K562 (cell line): ENCODE results near the gene VWA8.

Experiments
- BHLHE40 ChIP-seq: IDR thresholded peaks from 2 replicates; pipeline ENCODE4 v1.6.1; 2011; ENCODE audit warnings: low read length, improper control_type of control experiment
- BRCA1 ChIP-seq, 2 experiments: fragments of 450-650 bp in 1 of 2; sonication (generic) in 1 of 2; formaldehyde crosslinking in 1 of 2; IDR thresholded peaks; 2 replicates each; pipeline versions ENCODE4 v1.5.0 to v1.6.1; 2017 to 2020; ENCODE audit warnings: mild to moderate bottlenecking in 1 of 2, missing genetic modification reagents in 1 of 2
- CREB1 ChIP-seq, 2 experiments: sonication (generic) in 1 of 2; formaldehyde crosslinking in 1 of 2; IDR thresholded peaks; 2 replicates each; pipeline versions ENCODE4 v1.6.1 to v1.8.0; 2012 to 2022; ENCODE audit warnings: inconsistent platforms in 1 of 2, mild to moderate bottlenecking in 1 of 2, missing genetic modification reagents in 1 of 2, moderate library complexity in 1 of 2
- EP400 ChIP-seq: fragments of 450-650 bp; IDR thresholded peaks from 2 replicates; pipeline ENCODE4 v1.6.1; 2017; ENCODE audit warnings: antibody characterized with exemption, mild to moderate bottlenecking, moderate library complexity
- HCFC1 ChIP-seq: IDR thresholded peaks from 2 replicates; pipeline ENCODE4 v1.6.1; 2012; ENCODE audit warnings: low read depth, low read length, improper control_type of control experiment
- MED1 ChIP-seq: sonication (generic); formaldehyde crosslinking; IDR thresholded peaks from 2 replicates; pipeline ENCODE4 v1.8.1; 2023; ENCODE audit warnings: missing genetic modification reagents, borderline replicate concordance
- SMARCA5 ChIP-seq: fragments of 450-650 bp; IDR thresholded peaks from 2 replicates; pipeline ENCODE4 v1.6.1; 2016
- SMARCC2 ChIP-seq: fragments of 450-650 bp; IDR thresholded peaks from 2 replicates; pipeline ENCODE4 v1.6.1; 2017; ENCODE audit warnings: antibody characterized with exemption, moderate library complexity, mild to moderate bottlenecking, low read depth
- SREBF2 ChIP-seq: sonication (generic); formaldehyde crosslinking; IDR thresholded peaks from 2 replicates; pipeline ENCODE4 v1.4.0; 2020; ENCODE audit warnings: mild to moderate bottlenecking, missing genetic modification reagents
- TF ChIP-seq, protein P1 (sequence below): IDR thresholded peaks from 2 replicates; pipeline ENCODE4 v1.6.1; 2016; ENCODE audit warnings: missing genetic modification characterization, missing compliant biosample characterization
- TF ChIP-seq, protein P2 (sequence below): sonication (generic); formaldehyde crosslinking; IDR thresholded peaks from 2 replicates; pipeline ENCODE4 v1.8.0; 2023; ENCODE audit warnings: missing genetic modification reagents, mild to moderate bottlenecking, borderline replicate concordance

DNA sequence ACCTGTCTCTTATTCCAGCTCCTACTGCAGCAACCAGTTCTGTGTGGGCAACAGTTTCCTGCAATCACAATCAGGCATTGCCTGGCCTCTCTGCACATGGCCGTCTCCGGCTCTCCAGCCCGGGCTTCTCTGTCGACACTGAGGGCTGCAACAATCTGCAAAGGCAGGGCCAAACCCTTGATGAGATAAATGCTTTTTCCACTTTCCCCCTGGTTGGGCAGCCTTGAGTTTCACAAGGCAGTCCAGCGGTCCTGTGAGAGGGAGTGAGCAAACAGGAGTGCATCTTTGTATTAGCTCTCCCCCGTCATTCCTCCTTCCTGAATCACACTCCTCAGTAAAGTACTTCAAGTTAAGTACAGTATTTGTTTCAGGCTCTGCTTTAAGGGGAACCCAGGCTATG lies 40.7 kb upstream of the VWA8 start:
- no peak for TF ChIP-seq CREB1 (IDR thresholded peaks at IDR 0.05)
- TF ChIP-seq CREB1 (CRISPR knock-in tag; IDR thresholded peaks at IDR 0.05): no peak
- no peak for TF ChIP-seq BRCA1 (IDR thresholded peaks at IDR 0.05)
- no peak for TF ChIP-seq BRCA1 (CRISPR knock-in tag; IDR thresholded peaks at IDR 0.05)
- TF ChIP-seq MED1: no peak
- no peak for TF ChIP-seq SREBF2 (CRISPR knock-in tag)
- TF ChIP-seq SMARCC2: no peak
- TF ChIP-seq, protein P1, sequence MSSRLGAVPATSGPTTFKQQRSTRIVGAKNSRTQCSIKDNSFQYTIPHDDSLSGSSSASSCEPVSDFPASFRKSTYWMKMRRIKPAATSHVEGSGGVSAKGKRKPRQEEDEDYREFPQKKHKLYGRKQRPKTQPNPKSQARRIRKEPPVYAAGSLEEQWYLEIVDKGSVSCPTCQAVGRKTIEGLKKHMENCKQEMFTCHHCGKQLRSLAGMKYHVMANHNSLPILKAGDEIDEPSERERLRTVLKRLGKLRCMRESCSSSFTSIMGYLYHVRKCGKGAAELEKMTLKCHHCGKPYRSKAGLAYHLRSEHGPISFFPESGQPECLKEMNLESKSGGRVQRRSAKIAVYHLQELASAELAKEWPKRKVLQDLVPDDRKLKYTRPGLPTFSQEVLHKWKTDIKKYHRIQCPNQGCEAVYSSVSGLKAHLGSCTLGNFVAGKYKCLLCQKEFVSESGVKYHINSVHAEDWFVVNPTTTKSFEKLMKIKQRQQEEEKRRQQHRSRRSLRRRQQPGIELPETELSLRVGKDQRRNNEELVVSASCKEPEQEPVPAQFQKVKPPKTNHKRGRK: no peak
- TF ChIP-seq SMARCA5: no peak
- TF ChIP-seq HCFC1: no peak
- no peak for TF ChIP-seq EP400
- TF ChIP-seq BHLHE40: no peak
- TF ChIP-seq, protein P2, sequence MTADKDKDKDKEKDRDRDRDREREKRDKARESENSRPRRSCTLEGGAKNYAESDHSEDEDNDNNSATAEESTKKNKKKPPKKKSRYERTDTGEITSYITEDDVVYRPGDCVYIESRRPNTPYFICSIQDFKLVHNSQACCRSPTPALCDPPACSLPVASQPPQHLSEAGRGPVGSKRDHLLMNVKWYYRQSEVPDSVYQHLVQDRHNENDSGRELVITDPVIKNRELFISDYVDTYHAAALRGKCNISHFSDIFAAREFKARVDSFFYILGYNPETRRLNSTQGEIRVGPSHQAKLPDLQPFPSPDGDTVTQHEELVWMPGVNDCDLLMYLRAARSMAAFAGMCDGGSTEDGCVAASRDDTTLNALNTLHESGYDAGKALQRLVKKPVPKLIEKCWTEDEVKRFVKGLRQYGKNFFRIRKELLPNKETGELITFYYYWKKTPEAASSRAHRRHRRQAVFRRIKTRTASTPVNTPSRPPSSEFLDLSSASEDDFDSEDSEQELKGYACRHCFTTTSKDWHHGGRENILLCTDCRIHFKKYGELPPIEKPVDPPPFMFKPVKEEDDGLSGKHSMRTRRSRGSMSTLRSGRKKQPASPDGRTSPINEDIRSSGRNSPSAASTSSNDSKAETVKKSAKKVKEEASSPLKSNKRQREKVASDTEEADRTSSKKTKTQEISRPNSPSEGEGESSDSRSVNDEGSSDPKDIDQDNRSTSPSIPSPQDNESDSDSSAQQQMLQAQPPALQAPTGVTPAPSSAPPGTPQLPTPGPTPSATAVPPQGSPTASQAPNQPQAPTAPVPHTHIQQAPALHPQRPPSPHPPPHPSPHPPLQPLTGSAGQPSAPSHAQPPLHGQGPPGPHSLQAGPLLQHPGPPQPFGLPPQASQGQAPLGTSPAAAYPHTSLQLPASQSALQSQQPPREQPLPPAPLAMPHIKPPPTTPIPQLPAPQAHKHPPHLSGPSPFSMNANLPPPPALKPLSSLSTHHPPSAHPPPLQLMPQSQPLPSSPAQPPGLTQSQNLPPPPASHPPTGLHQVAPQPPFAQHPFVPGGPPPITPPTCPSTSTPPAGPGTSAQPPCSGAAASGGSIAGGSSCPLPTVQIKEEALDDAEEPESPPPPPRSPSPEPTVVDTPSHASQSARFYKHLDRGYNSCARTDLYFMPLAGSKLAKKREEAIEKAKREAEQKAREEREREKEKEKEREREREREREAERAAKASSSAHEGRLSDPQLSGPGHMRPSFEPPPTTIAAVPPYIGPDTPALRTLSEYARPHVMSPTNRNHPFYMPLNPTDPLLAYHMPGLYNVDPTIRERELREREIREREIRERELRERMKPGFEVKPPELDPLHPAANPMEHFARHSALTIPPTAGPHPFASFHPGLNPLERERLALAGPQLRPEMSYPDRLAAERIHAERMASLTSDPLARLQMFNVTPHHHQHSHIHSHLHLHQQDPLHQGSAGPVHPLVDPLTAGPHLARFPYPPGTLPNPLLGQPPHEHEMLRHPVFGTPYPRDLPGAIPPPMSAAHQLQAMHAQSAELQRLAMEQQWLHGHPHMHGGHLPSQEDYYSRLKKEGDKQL (CRISPR knock-in tag): no peak
